ENCODE data around the gene UBXN2A.

UBXN2A gene

GRCh38 chr2:24046930-24047702 lies 106.9 kb downstream of the UBXN2A start, which contains the start of gene WDCP:
Gene WDCP (minus strand): TSS chr2:24047391. CDS start chr2:24039494, 7,897 bp downstream.
- ATAC-seq, result peak; percentile 100

DNA sequence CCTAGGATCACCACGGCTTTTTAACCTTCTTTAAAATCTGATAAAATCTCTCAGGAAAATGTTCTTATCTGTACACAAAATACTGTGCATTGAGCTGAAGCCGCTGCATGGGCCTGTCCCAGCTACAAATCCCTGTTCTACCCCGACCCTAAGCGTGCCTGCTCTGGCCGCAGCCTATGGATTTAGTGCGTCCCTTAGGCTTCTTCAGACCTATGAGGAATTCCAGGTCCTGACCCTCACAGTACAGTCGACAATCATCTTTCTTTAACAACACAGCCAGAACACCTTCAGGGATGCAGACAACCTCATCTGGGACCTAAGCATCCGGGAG lies 107.4 kb downstream of the UBXN2A start:
- no peak for ATAC-seq

DNA sequence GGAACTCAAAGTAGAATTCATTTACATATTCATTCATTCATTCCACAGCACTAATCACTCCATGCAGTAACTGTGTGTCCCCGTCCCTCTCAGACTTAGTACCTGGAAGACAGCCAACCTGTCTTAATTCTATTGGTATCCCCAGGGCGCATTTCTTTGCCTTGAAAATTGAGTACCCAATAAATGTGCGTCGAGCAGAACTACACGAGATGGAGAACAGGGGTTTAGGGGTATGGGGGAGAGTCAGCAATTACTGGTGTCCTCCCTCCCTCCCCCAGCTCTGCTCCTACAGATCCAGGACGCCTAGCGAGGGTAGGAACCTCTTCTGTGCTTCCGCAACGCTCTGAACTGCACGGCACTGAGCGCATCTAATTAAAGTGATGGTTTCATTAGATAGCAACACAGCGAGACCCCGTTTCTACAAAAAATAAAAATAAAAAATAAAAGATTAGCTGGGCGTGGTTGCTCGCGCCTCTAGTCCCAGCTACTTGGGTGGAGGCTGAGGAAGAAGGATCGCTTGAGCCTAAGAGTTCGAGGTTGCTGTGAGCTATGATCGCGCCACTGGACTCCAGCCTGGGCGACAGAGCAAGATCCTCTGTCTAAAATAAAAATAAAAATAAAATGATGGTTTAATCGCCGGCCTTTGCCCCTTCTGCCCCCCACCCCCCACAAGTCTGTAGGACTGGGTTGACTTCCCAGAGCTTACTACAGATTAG lies 108.7 kb downstream of the UBXN2A start:
- no peak for ATAC-seq

DNA sequence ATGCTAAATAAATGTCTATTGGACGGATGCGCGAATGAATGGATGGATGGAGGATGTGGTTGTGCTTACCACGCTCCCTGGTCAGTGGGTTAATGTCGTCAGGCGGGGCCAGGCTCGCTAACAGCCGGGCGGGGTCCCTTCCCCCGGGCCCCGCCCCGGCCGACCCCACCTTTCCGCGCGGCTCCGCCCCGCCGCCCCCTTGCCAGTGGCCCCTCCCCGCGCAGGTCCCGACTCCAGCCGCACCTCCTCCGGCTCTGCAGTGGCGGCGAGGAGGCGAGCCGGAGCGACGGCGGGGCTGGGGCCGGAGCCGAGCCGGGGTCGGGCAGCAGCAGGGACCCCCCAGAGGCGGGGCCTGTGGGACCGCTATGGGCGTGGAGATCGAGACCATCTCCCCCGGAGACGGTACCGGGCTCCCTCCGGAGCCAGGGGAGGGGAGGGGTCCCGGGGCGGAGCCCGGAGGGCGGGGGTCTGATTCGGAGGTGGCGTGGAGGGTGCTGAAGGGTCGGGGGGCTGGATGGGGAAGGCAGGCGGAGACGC lies 109.3 kb downstream of the UBXN2A start, which contains the start of gene FKBP1B:
Gene FKBP1B, plus strand, starts transcription at position 257 of the 537 bp plus-strand sequence. Its CDS starts 109 bp downstream, at position 366.
- ATAC-seq, result no peak

- ATAC-seq, result no peak
Observed at GRCh38 chr2:24050041-24050979, 110.0 kb downstream of the UBXN2A start.

DNA sequence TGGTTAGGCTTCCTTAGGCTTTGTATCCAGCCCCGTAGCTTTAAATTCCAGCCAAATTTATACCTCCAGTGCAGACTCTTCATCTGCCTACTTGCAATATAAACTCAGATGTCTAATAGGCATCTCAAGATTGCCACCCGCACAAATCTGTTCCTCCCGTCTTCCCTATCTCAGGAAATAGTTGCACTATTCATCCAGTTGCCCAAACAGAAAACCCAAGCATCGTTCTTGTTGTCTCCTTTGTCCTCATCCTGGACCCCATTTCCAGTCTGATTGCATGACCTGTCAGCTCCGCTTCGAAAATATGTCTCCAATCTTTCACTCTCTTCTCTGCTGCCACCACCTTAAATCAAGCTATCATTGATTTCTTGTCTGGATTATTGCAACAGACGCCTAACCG lies 111.6 kb downstream of the UBXN2A start:
- ATAC-seq, result no peak

GRCh38 chr2:24052951-24053350 lies 112.7 kb downstream of the UBXN2A start:
- ATAC-seq, result no peak
